ENCODE results near the gene CTNNA1.

DNA sequence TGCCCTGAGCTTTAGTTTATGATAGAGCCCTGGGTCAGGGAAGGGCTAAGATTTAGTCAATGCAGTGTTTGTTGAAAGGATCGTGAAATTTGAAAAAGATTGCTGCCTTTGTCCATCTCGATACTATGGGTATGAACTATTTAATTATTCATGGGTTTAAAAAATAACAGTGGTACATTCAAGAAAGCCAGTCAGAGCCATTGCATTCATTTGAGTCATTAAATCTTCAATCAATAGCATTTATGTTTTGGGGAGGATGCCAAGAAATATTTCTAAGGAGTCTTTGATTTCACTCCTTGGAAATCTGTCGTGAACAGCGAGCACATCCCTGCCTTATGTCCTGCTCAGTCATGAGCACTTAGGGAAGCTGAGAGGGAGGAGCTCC lies 176.3 kb downstream of the CTNNA1 start:
- TF ChIP-seq CTCF (IDR thresholded peaks at IDR 0.05; ENCODE audit: low read depth, low read length, poor library complexity, severe bottlenecking) (no peak), EZH2phosphoT487 (IDR thresholded peaks at IDR 0.05; ENCODE audit: borderline replicate concordance, low read length) (no peak)
